WTC11 (cell line): ENCODE results near the gene VPS8. TPM values are rescaled to one million over a fixed set of nuclear protein-coding genes. Genes with fewer than 3 reads are reported as not detected.

ENCODE experiments used
- ATAC-seq: fragments of 200-7000 bp; cut with Tn5 transposase; 2 replicates; pipeline ENCODE4 v1.10.0; 2021; ENCODE audit warnings: mild to moderate bottlenecking, moderate library complexity
- CTCF ChIA-PET: fragments of 300-600 bp; sonication (Branson Sonifier 250); formaldehyde crosslinking; loops from one replicate; lab custom pipeline; 2021; ENCODE audit warnings: antibody characterized with exemption; lab: Charles Lee
- POLR2A ChIA-PET: fragments of 350-600 bp; sonication (Branson Sonifier 250); formaldehyde crosslinking; loops from one replicate; lab custom pipeline; 2021; ENCODE audit warnings: antibody characterized with exemption; lab: Charles Lee
- DNase-seq: peaks from one replicate; pipeline ENCODE4 v3.0.0; 2021; ENCODE audit warnings: low spot score
- H3K27ac Mint-ChIP-seq: 2 replicates; pipeline ENCODE4 v1.8.0; 2021; ENCODE audit warnings: mixed read lengths
- H3K27me3 Mint-ChIP-seq: 2 replicates; pipeline ENCODE4 v1.8.0; 2021; ENCODE audit warnings: low read depth, mild to moderate bottlenecking, moderate library complexity, mixed read lengths
- H3K36me3 Mint-ChIP-seq: 2 replicates; pipeline ENCODE4 v1.8.0; 2021; ENCODE audit warnings: mixed read lengths
- H3K4me1 Mint-ChIP-seq: 2 replicates; pipeline ENCODE4 v1.8.0; 2022; ENCODE audit warnings: mixed read lengths
- H3K4me3 Mint-ChIP-seq: 2 replicates; pipeline ENCODE4 v1.8.0; 2021; ENCODE audit warnings: mild to moderate bottlenecking, moderate library complexity, mixed read lengths
- H3K9me3 Mint-ChIP-seq: 2 replicates; pipeline ENCODE4 v1.8.0; 2021; ENCODE audit warnings: mixed read lengths
- AFF4 ChIP-seq: sonication (generic); formaldehyde crosslinking; IDR thresholded peaks from 2 replicates; pipeline ENCODE4 v1.8.1; 2023; ENCODE audit warnings: mild to moderate bottlenecking, missing genetic modification reagents, borderline replicate concordance
- CREB1 ChIP-seq: sonication (generic); formaldehyde crosslinking; IDR thresholded peaks from 2 replicates; pipeline ENCODE4 v1.8.0; 2023; ENCODE audit warnings: mild to moderate bottlenecking, missing genetic modification reagents
- CREM ChIP-seq: sonication (generic); formaldehyde crosslinking; IDR thresholded peaks from 2 replicates; pipeline ENCODE4 v1.8.1; 2022; ENCODE audit warnings: mild to moderate bottlenecking, missing genetic modification reagents, moderate library complexity
- FOXK1 ChIP-seq: sonication (generic); formaldehyde crosslinking; IDR thresholded peaks from 2 replicates; pipeline ENCODE4 v1.8.0; 2022; ENCODE audit warnings: mild to moderate bottlenecking, moderate library complexity, missing genetic modification reagents
- FOXP4 ChIP-seq: sonication (generic); formaldehyde crosslinking; IDR thresholded peaks from 2 replicates; pipeline ENCODE4 v1.8.0; 2022; ENCODE audit warnings: mild to moderate bottlenecking, missing genetic modification reagents
- GRHL2 ChIP-seq: fragments of 250-450 bp; sonication (Bioruptor Pico); IDR thresholded peaks from 2 replicates; pipeline ENCODE4 v1.8.0; 2022; ENCODE audit warnings: mild to moderate bottlenecking, moderate library complexity; ENCODE audit not compliant: insufficient replicate concordance, severe bottlenecking
- KAT7 ChIP-seq: sonication (generic); formaldehyde crosslinking; IDR thresholded peaks from 2 replicates; pipeline ENCODE4 v1.8.1; 2023; ENCODE audit warnings: missing genetic modification reagents, mild to moderate bottlenecking, borderline replicate concordance
- MAX ChIP-seq: sonication (generic); formaldehyde crosslinking; IDR thresholded peaks from 2 replicates; pipeline ENCODE4 v1.8.0; 2022; ENCODE audit warnings: mild to moderate bottlenecking, missing genetic modification reagents
- NR2C2 ChIP-seq: sonication (generic); formaldehyde crosslinking; IDR thresholded peaks from 2 replicates; pipeline ENCODE4 v1.8.0; 2022; ENCODE audit warnings: mild to moderate bottlenecking, missing genetic modification reagents
- RELA ChIP-seq: sonication (generic); formaldehyde crosslinking; IDR thresholded peaks from 2 replicates; pipeline ENCODE4 v1.8.1; 2022; ENCODE audit warnings: missing genetic modification reagents, mild to moderate bottlenecking, borderline replicate concordance
- TEAD1 ChIP-seq: sonication (generic); formaldehyde crosslinking; IDR thresholded peaks from 2 replicates; pipeline ENCODE4 v1.8.0; 2022; ENCODE audit warnings: mild to moderate bottlenecking, missing genetic modification reagents
- TEAD4 ChIP-seq: sonication (generic); formaldehyde crosslinking; IDR thresholded peaks from 2 replicates; pipeline ENCODE4 v1.8.0; 2022; ENCODE audit warnings: mild to moderate bottlenecking, missing genetic modification reagents
- ZBTB43 ChIP-seq: sonication (generic); formaldehyde crosslinking; IDR thresholded peaks from 2 replicates; pipeline ENCODE4 v1.8.1; 2023; ENCODE audit warnings: mild to moderate bottlenecking, missing genetic modification reagents
- ZNF232 ChIP-seq: sonication (generic); formaldehyde crosslinking; IDR thresholded peaks from 2 replicates; pipeline ENCODE4 v1.8.0; 2022; ENCODE audit warnings: mild to moderate bottlenecking, missing genetic modification reagents
- ZNF532 ChIP-seq: fragments of 250-450 bp; sonication (Bioruptor Pico); IDR thresholded peaks from 2 replicates; pipeline ENCODE4 v1.9.0; 2021; ENCODE audit warnings: mild to moderate bottlenecking, borderline replicate concordance
- total RNA-seq: library from RNA; stranded (reverse); gene quantifications from 3 replicates; pipeline ENCODE4 v1.2.3, GENCODE V29; 2021
- TF ChIP-seq, protein P1 (sequence below): fragments of 250-450 bp; sonication (Bioruptor Pico); IDR thresholded peaks from 2 replicates; pipeline ENCODE4 v2.1.2; 2022; ENCODE audit warnings: mild to moderate bottlenecking, moderate library complexity

The VPS8 gene
- total RNA-seq, 1 experiment from 2014 or later, result 44.9 TPM

- TF ChIP-seq ZBTB43 (CRISPR knock-in tag), result no peak
- TF ChIP-seq, all 79 proteins: peak for 0
Observed at GRCh38 chr3:185071287-185071800, 259.4 kb downstream of the VPS8 start (continued).

DNA sequence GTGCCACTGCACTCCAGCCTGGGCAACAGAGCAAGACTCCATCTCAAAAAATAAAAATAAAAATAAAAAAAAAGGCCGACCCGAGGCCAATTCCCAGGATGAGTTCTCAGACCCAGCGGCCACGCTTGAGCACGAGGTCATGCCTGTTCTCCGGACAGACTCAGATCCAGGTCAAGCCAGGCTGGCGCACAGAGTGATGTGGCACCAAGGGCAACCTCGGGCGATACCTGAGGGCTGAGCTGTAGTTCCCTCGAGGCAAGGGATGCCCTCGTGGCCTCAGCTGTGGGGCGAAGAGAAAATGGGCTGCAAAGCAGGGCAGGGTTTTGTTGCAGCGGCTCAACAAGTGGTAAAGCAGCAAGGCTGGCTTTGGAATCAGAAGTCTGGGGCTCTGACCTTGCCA, 263.6 kb downstream of the VPS8 start:
- Mint-ChIP-seq H3K9me3 (no peaks in the 10 kb centered on the region), H3K27ac (no peak overlapping the region), H3K27me3 (no peaks in the 10 kb centered on the region), H3K4me1 (peaks cover 6% of the 10 kb centered on the region), H3K4me3 (no peak overlapping the region), H3K36me3 (no peaks in the 10 kb centered on the region)
- ChIA-PET CTCF (interaction anchor here (1.3 kb wide), 1 partner anchor 10 kb away, joined by 3 read pairs; no protein-coding TSS in a partner anchor), POLR2A (interaction anchor here (0.6 kb wide), 1 partner anchor 25 kb away, joined by 3 read pairs; no protein-coding TSS in a partner anchor)
- ATAC-seq, result no peak
- no peak for DNase-seq
- no peak for TF ChIP-seq AFF4 (CRISPR knock-in tag)
- no peak for TF ChIP-seq NR2C2 (CRISPR knock-in tag)
- no peak for TF ChIP-seq FOXP4 (CRISPR knock-in tag)
- TF ChIP-seq GRHL2, result no peak
- no peak for TF ChIP-seq TEAD1 (CRISPR knock-in tag)

DNA sequence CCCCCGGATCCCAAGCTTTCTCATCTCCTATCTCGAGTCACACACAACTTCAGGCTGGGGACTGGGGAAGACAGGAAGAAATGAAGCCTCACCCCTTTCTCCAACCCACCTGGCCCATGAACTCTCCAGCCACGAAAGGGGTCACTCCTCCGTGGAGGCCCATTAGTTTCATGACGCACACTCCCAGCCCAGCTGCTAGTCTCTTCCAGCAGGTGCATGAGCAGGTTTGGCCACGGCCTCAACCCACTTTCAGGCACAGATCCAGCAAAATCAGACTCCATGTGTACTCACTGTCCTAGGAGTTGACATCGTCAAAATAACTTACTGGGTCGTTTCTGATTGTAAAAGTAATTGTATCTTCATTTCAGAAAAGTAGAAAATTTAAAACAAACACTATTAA, 264.3 kb downstream of the VPS8 start:
- ChIA-PET POLR2A (no interaction called here), CTCF (interaction anchor here (1.3 kb wide), 1 partner anchor 11 kb away, joined by 3 read pairs; no protein-coding TSS in a partner anchor)
- TF ChIP-seq MAX, result no peak
- no peak for TF ChIP-seq ZNF532 (CRISPR knock-in tag)
- TF ChIP-seq KAT7 (CRISPR knock-in tag), result no peak
- no peak for TF ChIP-seq FOXK1 (CRISPR knock-in tag)
- TF ChIP-seq TEAD4 (CRISPR knock-in tag), result no peak
- no peak for TF ChIP-seq ZNF232 (CRISPR knock-in tag)
- TF ChIP-seq, protein P1, sequence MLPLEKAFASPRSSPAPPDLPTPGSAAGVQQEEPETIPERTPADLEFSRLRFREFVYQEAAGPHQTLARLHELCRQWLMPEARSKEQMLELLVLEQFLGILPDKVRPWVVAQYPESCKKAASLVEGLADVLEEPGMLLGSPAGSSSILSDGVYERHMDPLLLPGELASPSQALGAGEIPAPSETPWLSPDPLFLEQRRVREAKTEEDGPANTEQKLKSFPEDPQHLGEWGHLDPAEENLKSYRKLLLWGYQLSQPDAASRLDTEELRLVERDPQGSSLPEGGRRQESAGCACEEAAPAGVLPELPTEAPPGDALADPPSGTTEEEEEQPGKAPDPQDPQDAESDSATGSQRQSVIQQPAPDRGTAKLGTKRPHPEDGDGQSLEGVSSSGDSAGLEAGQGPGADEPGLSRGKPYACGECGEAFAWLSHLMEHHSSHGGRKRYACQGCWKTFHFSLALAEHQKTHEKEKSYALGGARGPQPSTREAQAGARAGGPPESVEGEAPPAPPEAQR (CRISPR knock-in tag), result no peak
- TF ChIP-seq NR2C2 (CRISPR knock-in tag), result no peak
- no peak for TF ChIP-seq FOXP4 (CRISPR knock-in tag)
- TF ChIP-seq CREM (CRISPR knock-in tag), result no peak
- no peak for TF ChIP-seq RELA (CRISPR knock-in tag)
- TF ChIP-seq CREB1 (CRISPR knock-in tag), result no peak
- DNase-seq, result no peak
- no peaks in the 10 kb centered on the region for H3K4me1 Mint-ChIP-seq
- H3K36me3 Mint-ChIP-seq, result no peaks in the 10 kb centered on the region
- H3K27me3 Mint-ChIP-seq, result no peaks in the 10 kb centered on the region
- ATAC-seq, result no peak
- no peaks in the 10 kb centered on the region for H3K9me3 Mint-ChIP-seq
- no peak overlapping the region for H3K4me3 Mint-ChIP-seq
- no peak overlapping the region for H3K27ac Mint-ChIP-seq
